ENCODE results near the gene SLC17A9. TPM values are rescaled to one million over a fixed set of nuclear protein-coding genes. Genes with fewer than 3 reads are reported as not detected.
"Not testable (repeated sequence)": the region's sequence is repeated elsewhere in the genome, so short reads cannot be mapped to it uniquely, and the experiment has no call there.

SLC17A9 gene
- total RNA-seq, 1 donor from 2014 or later = 1.5 TPM

- DNase-seq (no peak), ATAC-seq (no peak)
- intact Hi-C loops (cut with micrococcal nuclease) = no loop called here
These were observed 34.4 kb upstream of the SLC17A9 start for GRCh38 chr20:62918147-62918546.

- DNase-seq (no peak), ATAC-seq (no peak)
- intact Hi-C loops (cut with micrococcal nuclease) = no loop called here
These were observed 33.7 kb upstream of the SLC17A9 start for GRCh38 chr20:62918831-62919230.

DNA sequence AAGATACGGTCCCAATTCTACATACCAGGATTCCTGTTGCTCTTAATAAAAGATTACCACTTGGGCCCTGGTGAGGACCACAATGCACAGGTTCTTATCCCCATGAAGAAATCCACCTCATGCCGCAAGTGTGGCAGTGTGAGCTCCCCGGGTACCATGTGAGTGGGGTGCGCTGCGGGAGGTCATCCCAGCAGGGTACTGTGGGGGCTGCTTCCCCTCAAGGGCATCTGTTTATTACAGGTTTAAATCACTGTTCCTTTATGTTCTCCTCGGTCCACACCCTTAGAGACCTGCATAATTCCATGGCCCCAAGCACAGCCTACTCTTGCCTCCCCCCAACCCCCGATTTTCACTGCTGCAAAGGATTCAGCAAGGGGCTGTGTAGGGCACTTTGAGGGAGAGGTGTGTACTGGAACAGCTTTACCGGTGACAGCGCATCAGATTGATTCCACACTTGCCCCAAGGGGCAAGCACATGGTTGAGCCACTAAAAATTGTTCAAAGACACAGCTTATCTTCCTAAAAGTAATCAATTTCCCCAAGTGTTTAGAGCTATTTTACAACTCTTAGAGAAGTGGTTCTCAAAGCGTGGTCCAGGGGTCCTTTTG is 32.4 kb upstream of the SLC17A9 start:
- DNase-seq = no peak
- intact Hi-C loops (cut with micrococcal nuclease) = no loop called here
- no peak for ATAC-seq

DNA sequence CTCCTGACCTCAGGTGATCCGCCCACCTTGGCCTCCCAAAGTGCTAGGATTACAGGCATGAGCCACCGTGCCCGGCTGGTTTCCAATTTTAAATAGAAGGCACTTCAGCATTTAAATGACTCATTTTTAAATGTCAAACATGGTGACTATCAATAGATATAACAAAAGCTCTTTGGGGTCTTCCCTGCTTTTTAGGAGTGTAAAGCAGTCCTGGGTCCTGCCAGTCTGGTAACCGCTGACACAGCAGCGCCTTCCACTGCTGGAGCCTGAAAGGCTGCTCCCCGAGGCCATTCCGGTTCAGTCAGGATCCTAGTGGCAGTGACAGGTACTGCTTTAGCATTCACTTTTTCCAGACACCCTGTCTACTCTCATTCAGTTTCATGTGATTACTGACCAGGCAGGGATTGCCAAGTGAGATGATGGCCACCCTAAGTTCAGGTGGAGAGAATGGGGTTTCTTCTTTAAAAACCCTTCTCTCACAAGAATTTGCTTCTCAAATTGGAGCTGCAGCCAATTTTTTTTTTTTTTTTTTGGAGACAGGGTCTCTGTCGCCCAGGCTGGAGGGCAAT is 31.3 kb upstream of the SLC17A9 start:
- peak; percentile 48 for ATAC-seq
- intact Hi-C loops (cut with micrococcal nuclease) = no loop called here
- DNase-seq = no peak

DNA sequence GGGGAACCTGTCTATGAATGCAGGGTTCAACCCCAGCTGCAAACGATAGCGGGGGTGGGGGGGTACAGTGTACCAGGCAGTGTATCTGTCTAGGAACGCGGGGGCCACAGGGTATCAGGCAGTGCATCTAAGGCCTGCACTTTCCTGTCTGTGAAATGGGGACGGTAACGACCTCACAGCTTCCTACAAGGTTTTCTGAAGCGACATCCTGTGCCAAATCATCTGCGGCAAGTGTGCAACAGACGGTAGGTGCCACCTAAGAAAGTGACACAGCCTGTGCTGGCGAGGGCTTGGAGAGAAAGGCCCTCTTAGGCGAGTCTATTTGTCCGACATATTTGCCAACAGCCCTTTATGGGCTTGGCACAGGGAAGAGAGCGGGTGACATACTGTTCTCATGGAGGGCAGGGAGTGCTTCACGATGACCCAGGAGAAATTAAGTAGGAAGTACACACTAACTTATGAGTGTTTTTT is 30.0 kb upstream of the SLC17A9 start:
- intact Hi-C loops (cut with micrococcal nuclease) = no loop called here
- ATAC-seq (no peak), DNase-seq (no peak)

DNA sequence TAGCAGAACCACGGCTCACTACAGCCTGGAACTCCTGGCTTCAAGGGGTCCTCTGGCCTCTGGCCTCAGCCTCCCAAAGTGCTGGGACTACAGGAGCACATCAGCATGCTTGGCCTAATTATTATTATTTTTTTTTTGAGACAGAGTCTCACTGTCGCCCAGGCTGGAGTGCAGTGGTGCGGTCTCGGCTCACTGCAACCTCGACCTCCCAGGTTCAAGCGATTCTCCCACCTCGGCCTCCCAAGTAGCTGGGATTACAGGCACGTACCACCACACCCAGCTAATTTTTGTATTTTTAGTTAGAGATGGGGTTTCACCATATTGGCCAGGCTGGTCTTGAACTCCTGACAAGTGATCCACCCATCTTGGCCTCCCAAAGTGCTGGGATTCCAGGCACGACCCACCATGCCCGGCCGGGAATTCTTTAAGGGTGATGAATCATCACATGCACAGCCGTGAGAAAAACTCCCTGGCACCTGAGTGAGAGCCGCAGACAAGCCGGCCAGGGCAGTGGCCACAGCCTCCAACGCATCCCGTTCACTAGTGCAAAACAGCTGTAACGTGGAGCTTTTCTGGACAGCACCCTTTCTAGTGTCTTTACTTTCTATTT is 29.3 kb upstream of the SLC17A9 start:
- DNase-seq; intact Hi-C loops (cut with micrococcal nuclease); ATAC-seq: not testable (repeated sequence)

GRCh38 chr20:62923669-62924441 is 28.7 kb upstream of the SLC17A9 start:
- no peak for DNase-seq
- ATAC-seq = no peak
- intact Hi-C loops (cut with micrococcal nuclease) = no loop called here

DNA sequence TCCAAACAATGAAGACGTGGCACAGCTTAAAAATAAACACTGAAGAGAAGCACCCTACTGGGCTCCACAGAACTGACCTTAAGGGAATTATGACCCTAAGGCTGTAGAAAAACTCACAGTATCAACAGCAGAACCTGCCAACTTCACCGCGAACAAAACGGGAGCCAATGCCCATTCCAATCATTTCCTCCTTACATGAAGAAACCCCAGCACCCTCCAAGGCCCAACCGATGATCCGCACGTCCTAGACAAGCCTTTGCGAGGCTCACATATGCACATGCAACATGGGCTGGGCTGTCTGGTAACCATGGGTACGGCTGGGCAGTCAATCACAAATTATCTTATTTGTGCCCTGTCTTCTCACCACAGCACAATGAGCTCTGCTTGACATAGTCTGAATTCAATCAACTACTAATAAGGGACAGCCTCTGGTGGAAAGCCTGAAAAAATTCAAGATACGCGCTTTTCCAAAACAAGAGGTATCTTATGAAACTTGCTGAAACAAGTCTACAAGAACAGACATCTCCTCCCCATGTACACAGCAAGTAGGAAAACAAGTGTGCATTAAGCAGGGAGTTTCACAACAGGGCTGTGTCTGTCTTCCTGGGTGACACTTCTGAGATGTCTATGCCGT is 27.9 kb upstream of the SLC17A9 start:
- no peak for DNase-seq
- intact Hi-C loops (cut with micrococcal nuclease) = no loop called here
- ATAC-seq = no peak

DNA sequence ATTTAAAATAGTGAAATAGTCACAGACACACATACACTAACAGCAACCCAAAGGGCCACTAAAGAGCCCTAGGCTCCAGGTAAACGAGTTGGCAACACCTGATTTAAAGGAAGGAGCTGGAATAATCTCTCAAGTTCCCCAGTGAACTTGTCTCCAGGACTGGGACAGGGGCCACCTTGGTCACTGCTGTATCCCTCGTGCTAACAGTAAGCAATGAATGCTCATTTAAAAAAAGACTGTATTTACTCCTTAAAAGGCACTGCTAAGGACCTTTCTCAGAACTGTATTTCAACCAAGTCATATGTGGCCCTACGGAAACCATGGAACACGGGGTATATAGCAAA is 27.5 kb upstream of the SLC17A9 start:
- intact Hi-C loops (cut with micrococcal nuclease) = no loop called here
- no peak for DNase-seq
- ATAC-seq = no peak

DNA sequence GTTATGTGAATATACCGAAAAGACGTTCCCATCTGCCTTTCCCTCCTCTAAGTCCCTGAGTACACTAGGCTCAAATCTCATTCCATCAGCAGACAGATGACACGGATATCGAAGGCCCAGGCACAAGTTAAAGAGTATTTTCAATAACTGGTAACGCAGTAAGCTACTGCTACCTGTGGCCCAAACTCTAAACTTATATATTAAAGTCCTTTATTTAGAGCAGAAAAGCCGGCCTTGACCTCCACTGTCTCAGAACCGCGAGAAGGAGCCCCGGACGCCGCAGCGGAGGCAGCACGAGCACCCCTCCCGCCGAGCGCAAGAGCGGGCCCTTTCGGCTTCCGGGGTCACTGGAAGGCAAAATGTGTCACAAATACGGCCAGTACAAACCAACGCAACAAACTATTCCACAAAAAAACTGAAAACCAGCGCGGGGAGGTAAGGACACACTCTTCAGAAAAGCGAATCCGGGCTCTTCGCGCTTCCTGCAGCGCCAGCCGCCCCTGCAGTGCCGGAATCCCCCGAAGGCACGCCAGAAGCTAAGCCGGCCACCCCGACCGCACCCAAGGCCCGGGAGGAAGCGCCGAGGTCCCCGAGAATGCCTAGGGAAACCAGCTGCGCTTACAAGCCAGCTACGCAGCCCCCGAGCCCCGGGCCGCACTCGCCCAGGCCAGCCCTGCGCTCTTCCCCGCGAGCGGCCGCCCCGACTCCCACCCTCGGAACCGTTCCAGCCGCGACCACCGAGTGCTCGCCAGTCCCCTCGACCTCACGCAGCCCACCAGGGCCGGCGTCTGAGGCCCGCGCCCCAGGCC is 26.9 kb upstream of the SLC17A9 start:
- DNase-seq = peak; percentile 56
- peak; percentile 6 for ATAC-seq
- intact Hi-C loops (cut with micrococcal nuclease) = no loop called here

DNA sequence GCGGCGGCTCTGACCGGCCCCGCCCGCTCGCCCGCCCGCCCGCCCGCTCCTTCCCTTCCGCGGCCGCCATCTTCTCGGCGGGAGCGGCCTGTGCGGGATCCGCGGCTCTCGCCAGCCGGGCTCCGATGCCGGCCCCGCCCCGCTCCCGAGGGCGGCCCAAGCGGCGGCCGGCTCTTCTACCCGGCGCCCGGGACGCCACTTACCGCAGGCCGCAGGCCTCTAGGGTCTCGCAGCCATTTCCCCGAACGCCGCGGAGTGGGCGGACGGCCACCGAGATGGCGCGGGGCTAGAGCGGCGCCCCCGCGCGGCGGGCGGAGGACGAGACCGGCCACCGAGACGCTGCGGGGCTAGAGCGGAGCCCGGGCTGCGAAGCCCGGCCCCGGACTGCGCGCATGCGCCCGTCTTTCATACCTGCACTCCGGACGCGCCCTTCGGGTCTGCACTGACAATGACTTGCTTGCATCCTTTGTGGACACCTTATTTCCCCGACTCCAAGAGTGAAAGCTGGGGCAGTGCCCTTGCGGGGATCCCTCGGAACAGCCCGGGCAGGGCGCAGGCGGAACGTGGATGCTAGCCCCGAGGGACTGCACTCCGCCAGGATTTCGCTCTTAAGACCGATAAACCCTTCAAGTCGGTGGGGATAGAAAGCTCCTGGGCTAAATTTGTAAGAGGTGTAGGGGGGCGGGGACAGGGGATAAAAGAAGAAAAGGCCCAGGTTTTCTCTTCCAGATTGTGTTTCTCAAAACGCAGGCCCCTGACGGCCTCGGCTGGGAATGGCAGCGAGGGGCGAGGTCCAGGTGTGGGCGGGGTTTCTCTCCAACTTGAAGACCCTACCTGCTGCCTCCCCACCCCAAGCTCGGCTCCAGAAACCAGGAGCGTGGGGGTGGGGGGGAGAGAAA is 26.0 kb upstream of the SLC17A9 start, which contains the start of gene DIDO1:
Gene DIDO1 (minus strand): TSS at position 277 of the 899 bp plus-strand sequence.
- intact Hi-C loops (cut with micrococcal nuclease) = no loop called here
- ATAC-seq (peak; percentile 91), DNase-seq (peak; percentile 95)

DNA sequence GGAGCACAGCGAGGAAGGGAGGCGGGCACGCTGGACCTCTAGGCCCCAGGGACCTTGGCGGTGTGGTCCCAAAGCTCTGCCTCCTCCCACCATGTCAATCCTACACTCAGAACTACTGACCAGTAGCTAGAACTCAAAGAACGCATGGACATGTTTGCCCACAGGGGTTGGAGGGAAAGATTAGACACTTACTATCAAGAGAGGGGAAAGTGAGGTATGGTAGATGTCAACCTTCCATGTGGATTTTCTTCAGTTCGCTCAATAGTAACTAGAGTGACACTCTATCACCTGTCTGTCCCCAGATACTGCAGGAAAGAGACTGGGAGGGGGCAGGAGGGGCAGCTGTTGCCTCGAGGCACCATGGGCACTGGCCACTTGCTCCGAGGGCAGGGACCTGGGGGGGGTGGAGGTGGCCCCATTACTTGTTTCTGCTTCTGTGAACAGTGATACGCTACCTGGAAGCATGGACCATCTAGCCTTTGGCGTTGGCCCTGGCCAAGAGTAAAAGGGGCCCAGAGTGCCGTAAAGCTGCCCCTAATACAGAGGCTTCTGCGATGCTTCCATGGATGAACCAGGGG is 25.3 kb upstream of the SLC17A9 start:
- ATAC-seq = no peak
- intact Hi-C loops (cut with micrococcal nuclease) = no loop called here
- DNase-seq = no peak

GRCh38 chr20:62928246-62928939 is 24.1 kb upstream of the SLC17A9 start:
- intact Hi-C loops (cut with micrococcal nuclease) = no loop called here
- ATAC-seq = no peak
- no peak for DNase-seq

- ATAC-seq = peak; percentile 66
- peak; percentile 83 for DNase-seq
- intact Hi-C loops (cut with micrococcal nuclease) = no loop called here
These were observed 23.4 kb upstream of the SLC17A9 start for GRCh38 chr20:62929051-62929538.

DNA sequence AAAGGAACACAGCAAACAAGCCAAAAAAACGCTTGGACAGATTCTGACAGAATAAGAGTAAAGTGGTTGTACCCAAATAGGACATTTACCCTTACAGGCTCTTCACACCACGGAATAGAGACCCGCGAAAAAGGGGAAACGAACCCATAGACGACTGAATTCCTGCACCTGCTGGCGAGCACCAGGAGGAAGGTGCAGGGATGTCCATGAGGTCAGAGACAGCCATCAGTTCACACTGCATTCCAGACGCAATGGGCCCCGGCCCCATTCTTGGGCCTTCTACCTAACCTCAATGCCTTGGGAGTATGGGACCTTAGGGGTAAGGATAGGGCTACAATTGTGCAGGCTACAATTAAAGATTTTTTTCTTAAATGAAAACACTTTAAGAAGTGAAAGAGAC is 21.0 kb upstream of the SLC17A9 start:
- intact Hi-C loops (cut with micrococcal nuclease) = no loop called here
- DNase-seq (no peak), ATAC-seq (no peak)

- DNase-seq (no peak), ATAC-seq (no peak)
- intact Hi-C loops (cut with micrococcal nuclease) = no loop called here
These were observed 18.5 kb upstream of the SLC17A9 start for GRCh38 chr20:62933966-62934365.
